ENCODE results near the gene MICU1.

Gene MICU1

DNA sequence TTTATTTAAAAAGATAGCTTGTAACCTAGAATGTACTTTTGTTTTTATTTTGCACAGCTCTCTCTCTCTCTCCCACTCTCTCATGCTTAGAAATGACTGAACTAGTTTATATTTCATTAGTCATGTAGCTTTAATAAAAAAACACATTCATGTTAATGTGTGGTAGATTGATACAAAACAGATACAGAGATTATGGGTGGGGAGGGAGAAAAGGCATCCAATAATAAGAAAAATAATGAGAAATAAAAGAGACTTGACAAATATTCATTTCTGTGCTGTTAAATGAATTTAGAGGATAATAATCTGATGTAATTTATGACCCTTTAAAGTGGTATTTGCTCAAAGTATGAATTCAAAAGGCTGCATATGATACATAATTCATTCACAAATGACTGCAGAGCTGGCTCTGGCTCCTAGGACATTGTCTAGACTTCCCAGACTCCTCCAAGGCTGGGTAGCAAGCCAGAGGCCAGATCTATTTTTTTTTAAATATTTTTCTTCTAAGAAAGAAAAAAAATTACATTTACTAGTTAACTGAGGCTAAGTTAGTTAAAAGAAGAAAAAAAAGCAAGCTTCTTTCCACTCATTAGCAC lies 165.5 kb downstream of the MICU1 start:
- TF ChIP-seq RAD21 (IDR thresholded peaks at IDR 0.05; ENCODE audit: low read depth) (no peak), CEBPB (IDR thresholded peaks at IDR 0.05) (no peak), TCF12 (IDR thresholded peaks at IDR 0.05; ENCODE audit: low read depth) (no peak), EP300 (IDR thresholded peaks at IDR 0.05; ENCODE audit: borderline replicate concordance) (no peak), NFIC (IDR thresholded peaks at IDR 0.05) (no peak)
- TF ChIP-seq, protein P1, sequence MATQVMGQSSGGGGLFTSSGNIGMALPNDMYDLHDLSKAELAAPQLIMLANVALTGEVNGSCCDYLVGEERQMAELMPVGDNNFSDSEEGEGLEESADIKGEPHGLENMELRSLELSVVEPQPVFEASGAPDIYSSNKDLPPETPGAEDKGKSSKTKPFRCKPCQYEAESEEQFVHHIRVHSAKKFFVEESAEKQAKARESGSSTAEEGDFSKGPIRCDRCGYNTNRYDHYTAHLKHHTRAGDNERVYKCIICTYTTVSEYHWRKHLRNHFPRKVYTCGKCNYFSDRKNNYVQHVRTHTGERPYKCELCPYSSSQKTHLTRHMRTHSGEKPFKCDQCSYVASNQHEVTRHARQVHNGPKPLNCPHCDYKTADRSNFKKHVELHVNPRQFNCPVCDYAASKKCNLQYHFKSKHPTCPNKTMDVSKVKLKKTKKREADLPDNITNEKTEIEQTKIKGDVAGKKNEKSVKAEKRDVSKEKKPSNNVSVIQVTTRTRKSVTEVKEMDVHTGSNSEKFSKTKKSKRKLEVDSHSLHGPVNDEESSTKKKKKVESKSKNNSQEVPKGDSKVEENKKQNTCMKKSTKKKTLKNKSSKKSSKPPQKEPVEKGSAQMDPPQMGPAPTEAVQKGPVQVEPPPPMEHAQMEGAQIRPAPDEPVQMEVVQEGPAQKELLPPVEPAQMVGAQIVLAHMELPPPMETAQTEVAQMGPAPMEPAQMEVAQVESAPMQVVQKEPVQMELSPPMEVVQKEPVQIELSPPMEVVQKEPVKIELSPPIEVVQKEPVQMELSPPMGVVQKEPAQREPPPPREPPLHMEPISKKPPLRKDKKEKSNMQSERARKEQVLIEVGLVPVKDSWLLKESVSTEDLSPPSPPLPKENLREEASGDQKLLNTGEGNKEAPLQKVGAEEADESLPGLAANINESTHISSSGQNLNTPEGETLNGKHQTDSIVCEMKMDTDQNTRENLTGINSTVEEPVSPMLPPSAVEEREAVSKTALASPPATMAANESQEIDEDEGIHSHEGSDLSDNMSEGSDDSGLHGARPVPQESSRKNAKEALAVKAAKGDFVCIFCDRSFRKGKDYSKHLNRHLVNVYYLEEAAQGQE (IDR thresholded peaks at IDR 0.05; ENCODE audit: low read depth), result no peak
- TF ChIP-seq, protein P2, sequence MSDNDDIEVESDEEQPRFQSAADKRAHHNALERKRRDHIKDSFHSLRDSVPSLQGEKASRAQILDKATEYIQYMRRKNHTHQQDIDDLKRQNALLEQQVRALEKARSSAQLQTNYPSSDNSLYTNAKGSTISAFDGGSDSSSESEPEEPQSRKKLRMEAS (IDR thresholded peaks at IDR 0.05), result no peak

DNA sequence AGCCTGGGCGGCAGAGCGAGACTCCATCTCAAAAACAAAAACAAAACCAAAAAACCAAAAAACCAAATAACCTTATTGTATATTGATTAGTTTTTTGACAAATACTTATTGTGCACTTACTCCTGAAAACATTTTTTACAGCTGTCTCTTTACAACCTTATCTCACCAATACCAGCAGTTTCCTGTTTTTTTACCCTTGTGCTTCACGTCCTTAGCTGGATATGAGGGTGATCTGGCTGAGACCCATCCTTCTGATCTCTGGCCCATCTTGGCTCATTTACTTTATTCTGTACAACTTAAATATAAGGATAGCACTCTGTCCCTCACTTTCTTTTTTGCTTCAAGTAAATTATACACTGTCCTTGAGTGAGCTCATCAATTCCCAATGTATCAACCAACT lies 166.6 kb downstream of the MICU1 start:
- TF ChIP-seq EGR1 (IDR thresholded peaks at IDR 0.05) (no peak), CREB1 (IDR thresholded peaks at IDR 0.05; ENCODE audit: low read depth) (no peak), YY1 (IDR thresholded peaks at IDR 0.05; ENCODE audit: low read depth) (no peak)
- TF ChIP-seq, protein P2 (IDR thresholded peaks at IDR 0.05), result no peak
- TF ChIP-seq, protein P3, sequence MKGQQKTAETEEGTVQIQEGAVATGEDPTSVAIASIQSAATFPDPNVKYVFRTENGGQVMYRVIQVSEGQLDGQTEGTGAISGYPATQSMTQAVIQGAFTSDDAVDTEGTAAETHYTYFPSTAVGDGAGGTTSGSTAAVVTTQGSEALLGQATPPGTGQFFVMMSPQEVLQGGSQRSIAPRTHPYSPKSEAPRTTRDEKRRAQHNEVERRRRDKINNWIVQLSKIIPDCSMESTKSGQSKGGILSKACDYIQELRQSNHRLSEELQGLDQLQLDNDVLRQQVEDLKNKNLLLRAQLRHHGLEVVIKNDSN (IDR thresholded peaks at IDR 0.05), result no peak

DNA sequence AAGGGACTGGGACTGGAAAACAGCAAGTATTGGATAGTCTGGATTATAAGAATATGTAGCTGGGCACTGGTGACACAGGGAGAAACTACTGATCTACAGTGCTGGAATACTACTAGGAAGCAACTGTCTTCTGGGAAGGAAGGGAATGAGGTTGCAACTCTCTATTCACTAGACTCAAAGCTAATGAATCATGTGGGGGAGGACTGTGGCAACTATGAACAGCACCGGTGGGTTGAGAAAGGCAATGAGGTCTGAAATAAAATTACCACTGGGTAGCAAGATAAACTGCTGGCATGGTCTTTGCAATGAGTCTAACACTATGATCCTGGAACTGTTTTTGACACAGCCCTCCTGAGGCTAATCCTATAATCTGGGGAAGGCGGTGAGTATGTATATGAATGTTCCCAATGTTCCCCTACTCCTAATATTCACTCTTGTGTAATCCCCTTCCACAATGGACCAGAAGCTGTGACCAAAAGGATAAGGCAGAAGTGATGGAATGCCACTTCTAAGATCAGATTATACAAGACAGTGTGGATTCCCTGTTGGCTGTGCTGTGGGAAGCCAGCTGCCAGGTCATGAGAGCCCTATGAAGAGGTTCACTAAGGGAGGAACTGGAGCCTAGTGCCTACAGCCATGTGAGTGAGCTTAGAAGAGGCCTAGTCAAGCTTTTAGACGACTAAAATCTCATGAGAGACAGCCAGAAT lies 169.8 kb downstream of the MICU1 start:
- TF ChIP-seq ZBTB7A (IDR thresholded peaks at IDR 0.05; ENCODE audit: low read depth) (no peak), EGR1 (IDR thresholded peaks at IDR 0.05) (no peak), CEBPB (IDR thresholded peaks at IDR 0.05) (no peak), FOXM1 (IDR thresholded peaks at IDR 0.05; ENCODE audit: borderline replicate concordance, low read depth) (no peak), NFIC (IDR thresholded peaks at IDR 0.05) (no peak), TAF1 (IDR thresholded peaks at IDR 0.05; ENCODE audit: low read depth) (no peak), TEAD4 (IDR thresholded peaks at IDR 0.05) (no peak), YY1 (IDR thresholded peaks at IDR 0.05; ENCODE audit: low read depth) (no peak), CREB1 (IDR thresholded peaks at IDR 0.05; ENCODE audit: low read depth) (no peak), EP300 (IDR thresholded peaks at IDR 0.05; ENCODE audit: borderline replicate concordance) (no peak), TCF12 (IDR thresholded peaks at IDR 0.05; ENCODE audit: low read depth) (no peak), RAD21 (IDR thresholded peaks at IDR 0.05; ENCODE audit: low read depth) (no peak)
- TF ChIP-seq, protein P2 (IDR thresholded peaks at IDR 0.05), result no peak
- TF ChIP-seq, protein P1 (IDR thresholded peaks at IDR 0.05; ENCODE audit: low read depth), result no peak
- TF ChIP-seq, protein P3 (IDR thresholded peaks at IDR 0.05), result no peak

DNA sequence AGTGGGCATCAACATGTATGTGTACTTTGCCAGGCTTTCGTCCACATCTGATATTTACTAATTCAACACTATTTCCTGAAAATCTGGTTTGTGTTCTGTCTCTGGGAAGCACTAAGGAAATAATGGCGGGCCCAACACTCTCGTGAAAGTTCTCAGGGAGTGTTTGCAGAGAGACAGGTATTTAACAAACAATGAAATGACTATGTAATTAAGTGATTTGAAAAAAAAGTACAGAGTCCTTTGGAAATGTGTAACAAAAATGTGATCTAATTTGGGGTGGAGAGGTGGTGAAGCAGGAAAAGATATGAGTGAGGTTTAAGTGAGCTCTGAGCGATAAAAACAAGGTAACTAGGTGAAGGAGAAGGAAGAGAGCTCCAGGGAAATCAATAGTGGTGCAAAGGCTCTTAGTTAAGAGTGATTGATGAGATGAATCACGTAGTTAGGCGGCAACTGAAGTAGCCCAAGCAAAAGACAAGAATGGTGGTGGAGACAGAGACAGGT lies 175.9 kb downstream of the MICU1 start:
- no peak for TF ChIP-seq NFIC (IDR thresholded peaks at IDR 0.05)
- TF ChIP-seq EGR1 (IDR thresholded peaks at IDR 0.05), result no peak
- no peak for TF ChIP-seq CEBPB (IDR thresholded peaks at IDR 0.05)
- no peak for TF ChIP-seq TCF12 (IDR thresholded peaks at IDR 0.05; ENCODE audit: low read depth)
- no peak for TF ChIP-seq RAD21 (IDR thresholded peaks at IDR 0.05; ENCODE audit: low read depth)
- TF ChIP-seq FOXM1 (IDR thresholded peaks at IDR 0.05; ENCODE audit: borderline replicate concordance, low read depth), result no peak
- TF ChIP-seq, protein P2 (IDR thresholded peaks at IDR 0.05), result no peak
- TF ChIP-seq CREB1 (IDR thresholded peaks at IDR 0.05; ENCODE audit: low read depth), result no peak
- TF ChIP-seq ZBTB7A (IDR thresholded peaks at IDR 0.05; ENCODE audit: low read depth), result no peak
- no peak for TF ChIP-seq TEAD4 (IDR thresholded peaks at IDR 0.05)
- TF ChIP-seq TAF1 (IDR thresholded peaks at IDR 0.05; ENCODE audit: low read depth), result no peak
- TF ChIP-seq, protein P3 (IDR thresholded peaks at IDR 0.05), result no peak
- TF ChIP-seq, protein P1 (IDR thresholded peaks at IDR 0.05; ENCODE audit: low read depth), result no peak
- no peak for TF ChIP-seq YY1 (IDR thresholded peaks at IDR 0.05; ENCODE audit: low read depth)

Data from Ishikawa (cell line).